ENCODE data around the gene CDKN2B.
A peak's percentile ranks its signal among the peaks of the same experiment; 100 is the strongest.
"Not testable (repeated sequence)": the region's sequence is repeated elsewhere in the genome, so short reads cannot be mapped to it uniquely, and the experiment has no call there.

Gene CDKN2B, protein sequence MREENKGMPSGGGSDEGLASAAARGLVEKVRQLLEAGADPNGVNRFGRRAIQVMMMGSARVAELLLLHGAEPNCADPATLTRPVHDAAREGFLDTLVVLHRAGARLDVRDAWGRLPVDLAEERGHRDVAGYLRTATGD

DNA sequence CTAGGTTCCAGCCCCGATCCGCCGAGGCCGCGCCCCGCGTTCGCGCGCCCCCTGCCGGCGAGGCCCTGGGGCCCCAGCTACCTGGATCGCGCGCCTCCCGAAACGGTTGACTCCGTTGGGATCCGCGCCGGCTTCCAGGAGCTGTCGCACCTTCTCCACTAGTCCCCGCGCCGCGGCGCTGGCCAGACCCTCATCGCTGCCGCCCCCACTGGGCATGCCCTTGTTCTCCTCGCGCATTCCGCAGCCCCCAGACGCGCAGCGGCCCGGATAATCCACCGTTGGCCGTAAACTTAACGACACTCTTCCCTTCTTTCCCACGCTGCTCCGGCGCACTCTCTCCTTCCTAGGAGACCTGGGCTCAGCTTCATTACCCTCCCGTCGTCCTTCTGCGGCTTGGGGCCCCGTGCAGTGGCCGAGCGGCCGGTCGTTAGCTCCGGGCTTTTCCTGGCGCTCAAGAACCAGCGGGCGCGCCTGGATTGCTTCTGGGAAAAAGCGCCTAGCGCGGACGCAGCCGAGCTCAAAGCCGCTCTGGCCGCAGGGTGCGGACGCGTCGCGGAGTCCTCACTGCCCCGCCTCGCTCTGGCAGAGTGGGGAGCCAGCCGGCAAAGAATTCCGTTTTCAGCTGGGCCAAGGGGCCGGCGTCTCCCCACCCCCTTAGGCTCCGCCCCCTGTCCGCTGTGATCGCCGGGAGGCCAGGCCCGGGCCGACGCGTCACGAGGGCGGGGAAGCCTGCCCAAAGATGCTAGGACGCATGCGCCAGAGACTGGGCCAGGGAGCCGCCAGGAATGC is at the start of gene CDKN2B:
TSS of gene CDKN2B (minus strand) at position 589 of the 789 bp plus-strand sequence. CDS start at position 237, 352 bp downstream.
- DNase-seq (ENCODE audit: low read depth) = peak; percentile 97

DNA sequence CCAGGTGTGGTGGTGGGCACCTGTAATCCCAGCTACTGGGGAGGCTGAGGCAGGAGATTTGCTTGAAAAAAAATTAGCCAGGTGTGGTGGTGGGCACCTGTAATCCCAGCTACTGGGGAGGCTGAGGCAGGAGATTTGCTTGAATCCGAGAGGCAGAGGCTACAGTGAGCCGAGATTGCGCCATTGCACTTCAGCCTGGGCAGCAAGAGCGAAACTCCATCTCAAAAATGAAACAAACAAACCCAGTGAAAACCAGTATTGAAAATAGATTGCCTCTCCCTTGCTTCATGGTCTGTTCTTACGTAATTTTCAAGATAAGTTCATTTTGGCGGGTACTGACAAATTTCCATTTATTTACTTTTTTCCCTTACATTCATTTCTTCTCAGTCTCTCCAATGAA is 48.9 kb upstream of the CDKN2B start:
- DNase-seq (ENCODE audit: low read depth) = not testable (repeated sequence)

DNA sequence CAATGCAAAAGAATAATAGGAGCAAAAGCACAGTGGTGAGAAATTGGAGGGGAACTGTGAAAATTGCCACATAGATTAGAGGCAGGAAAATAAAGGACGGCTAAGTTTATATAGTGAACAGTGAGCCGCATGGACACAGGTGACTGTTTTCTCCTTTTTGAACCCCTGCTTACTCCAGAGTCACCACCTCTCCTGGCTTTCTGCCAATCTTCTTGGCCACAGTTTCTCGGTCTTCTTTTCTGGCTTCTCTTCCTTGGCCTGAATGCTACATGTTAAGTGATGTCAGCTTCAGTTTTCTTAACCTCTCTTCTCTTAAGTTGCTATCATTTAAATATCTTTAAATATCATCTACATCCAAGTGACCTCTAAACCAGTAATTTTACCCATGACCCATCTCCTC is 47.3 kb upstream of the CDKN2B start:
- DNase-seq (ENCODE audit: low read depth) = no peak

DNA sequence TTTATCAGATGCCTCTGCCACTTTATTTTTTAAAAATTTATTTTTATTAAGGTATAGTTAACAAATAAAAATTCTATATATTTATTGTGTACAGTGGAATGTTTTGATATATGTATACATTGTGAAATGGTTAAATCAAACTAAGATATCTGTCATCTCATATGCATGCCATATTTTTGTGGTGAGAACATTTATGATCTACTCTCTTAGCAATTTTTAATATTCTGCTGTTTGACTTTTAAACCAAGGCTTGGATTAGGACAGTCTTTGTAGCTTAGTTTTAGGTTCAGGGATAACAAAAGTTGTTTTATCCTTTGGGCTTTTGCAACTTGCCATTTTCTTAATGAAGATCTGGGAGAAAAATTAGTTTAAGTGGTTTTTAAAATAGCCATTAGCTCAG is 46.0 kb upstream of the CDKN2B start:
- DNase-seq (ENCODE audit: low read depth) = no peak

DNA sequence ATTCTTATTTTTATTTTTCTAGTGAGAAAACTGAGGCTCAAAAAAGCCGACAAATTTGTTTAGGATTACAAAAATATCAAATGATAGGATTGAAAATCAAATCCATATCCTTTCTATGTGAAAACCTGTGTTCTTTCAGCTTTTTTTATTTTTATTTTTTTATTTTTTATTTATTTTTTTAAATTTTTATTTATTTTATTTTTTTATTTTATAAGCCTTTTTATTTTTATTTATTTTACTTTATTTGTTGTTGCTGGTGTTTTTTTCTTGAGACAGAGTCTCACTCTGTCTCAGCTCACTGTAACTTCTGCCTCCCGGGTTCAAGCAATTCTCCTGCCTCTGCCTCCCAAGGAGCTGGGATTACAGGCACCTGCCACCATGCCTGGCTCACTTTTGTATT is 45.4 kb upstream of the CDKN2B start:
- DNase-seq (ENCODE audit: low read depth) = no peak

DNA sequence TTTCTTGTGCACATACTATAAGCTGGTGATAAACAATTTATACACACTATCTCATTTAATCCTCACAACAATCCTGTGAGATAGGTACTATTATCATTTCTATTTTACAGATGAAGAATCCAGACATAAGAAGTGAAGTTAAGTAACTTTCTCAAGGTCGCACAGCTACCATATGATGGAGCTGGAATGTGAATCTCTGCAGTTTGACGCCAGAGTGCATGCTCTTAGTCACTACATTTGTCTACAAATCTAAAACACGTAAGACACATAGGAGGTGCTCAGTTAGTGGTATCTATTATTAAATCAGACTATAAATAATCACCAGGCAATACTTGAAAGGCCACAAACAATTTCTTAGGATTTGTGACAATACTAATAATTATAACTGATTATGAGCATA is 45.0 kb upstream of the CDKN2B start:
- DNase-seq (ENCODE audit: low read depth) = no peak

DNA sequence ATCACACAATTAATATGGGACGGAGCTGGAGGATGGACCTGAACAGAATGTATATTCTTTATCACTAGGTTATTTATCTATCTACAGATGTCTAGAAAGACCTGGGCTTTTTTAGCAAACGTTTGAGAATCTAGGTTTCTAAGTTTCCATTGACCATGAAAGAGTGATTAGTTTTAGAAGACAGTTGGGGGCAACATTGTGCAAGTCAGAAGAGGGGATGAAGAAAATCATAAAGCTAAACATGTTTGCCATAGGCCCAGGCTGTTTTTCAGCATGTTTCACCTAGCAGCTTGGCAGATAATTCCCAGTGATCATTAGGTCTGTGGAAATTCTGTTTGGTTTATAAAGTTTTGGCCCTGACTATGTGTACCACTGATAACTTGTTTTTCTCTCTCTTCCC is 44.1 kb upstream of the CDKN2B start:
- no peak for DNase-seq (ENCODE audit: low read depth)

DNA sequence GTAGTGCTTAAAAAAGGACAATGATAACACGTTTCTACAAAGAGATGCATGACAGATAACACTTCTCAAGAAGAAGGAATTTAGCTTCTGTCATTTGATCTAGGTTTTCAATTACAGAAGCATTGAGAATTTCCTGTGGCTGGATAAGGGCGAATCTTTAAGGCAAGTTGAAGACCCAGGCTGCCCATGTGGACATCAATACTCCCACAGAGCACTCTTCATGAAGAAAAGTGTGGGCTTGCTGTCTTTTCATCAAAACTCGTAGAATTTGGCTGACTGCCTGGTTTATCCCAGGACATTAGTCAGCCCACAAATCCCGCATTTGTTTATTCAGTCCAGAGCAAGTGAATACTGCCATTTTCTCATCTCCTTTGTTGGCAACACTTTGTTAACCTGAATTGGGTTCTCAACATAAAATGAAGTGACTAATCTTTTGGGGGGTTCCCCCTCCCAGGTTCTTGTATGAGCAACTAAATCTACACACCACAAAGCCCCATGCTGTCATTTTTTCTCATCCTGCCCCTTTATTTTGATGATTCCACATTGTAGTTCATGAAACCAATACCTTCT is 43.4 kb upstream of the CDKN2B start:
- DNase-seq (ENCODE audit: low read depth) = peak; percentile 75

DNA sequence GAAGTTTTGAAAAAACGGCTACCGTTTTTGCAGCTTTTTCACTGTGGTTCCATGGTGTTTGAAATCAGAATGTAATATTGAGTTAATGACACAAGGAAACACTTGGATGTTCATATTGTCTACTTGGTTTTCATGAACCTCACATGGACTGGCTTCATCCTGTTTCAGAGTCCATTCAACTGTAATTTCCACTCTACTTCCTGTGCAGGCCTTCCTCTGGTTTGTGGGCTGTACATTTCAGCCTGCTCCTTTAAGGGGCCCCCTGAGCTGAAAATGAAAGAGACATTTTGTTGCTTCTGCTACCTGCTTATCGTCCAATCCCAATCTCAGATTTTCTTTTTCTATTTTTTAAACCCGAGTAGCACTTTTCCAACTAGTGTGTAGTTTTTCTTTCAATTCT is 41.8 kb upstream of the CDKN2B start:
- DNase-seq (ENCODE audit: low read depth) = no peak

DNA sequence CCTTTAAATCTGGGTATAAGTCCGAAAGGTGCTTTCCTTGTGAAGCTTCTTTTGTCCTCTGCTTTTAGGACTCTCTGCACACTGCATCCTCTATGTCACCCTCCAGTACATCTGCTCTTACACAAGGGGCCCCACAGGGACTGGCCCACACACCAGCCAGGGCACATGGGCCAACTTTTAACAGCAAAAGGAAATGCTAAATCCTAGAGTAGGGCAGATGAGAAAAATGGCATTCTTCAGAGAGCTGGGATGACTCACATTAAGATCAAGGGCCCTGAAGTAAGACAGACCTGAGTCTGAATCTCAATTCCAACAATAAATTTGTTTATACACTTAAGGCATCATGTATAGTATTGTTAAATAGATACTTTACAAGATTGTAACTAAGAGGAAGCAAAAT is 40.3 kb upstream of the CDKN2B start:
- peak; percentile 81 for DNase-seq (ENCODE audit: low read depth)

DNA sequence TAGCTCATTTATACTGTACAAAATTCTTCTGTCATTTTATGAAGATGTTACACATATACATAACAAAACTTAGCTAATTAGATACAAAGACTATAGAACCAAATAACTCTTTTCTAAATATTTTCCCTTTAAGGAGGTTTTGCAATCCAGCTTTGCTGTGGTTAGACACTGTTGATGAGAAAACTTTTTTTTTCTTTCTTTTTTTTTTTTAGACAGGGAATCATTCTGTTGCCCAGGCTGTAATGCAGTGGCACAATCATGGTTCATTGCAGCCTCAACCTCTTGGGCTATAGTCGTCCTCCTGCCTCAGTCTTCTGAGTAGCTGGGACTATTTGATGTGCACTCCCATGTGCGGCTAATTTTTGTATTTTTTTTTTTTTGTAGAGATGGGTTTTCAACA is 38.5 kb upstream of the CDKN2B start:
- peak; percentile 21 for DNase-seq (ENCODE audit: low read depth)

DNA sequence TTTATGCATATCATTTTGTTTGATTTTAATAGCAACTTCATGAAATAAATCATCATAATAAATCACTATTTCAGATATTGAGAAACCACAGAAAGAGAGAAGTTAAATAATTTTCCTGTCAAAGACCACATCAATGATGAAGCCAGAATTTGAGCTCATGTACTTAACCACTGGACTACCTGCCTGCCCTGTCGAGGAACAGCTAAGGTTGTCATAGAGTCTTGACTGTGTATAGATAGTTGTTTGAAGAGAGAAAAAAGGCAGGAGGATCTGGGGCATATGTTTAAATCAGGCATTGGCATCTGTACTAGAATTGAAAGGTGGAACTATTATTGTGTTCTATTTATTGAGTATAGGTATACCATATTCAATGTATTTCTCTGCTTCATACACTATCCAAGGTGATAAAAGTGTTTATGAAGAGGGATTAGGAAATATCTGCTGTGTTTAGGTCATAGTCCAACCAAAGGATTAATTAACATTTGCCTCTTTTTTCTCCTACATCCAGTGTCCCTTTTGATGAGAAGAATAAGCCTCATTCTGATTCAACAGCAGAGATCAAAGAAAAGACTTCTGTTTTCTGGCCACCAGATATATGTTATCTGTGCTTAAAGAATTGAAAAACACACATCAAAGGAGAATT is 37.3 kb upstream of the CDKN2B start:
- no peak for DNase-seq (ENCODE audit: low read depth)

DNA sequence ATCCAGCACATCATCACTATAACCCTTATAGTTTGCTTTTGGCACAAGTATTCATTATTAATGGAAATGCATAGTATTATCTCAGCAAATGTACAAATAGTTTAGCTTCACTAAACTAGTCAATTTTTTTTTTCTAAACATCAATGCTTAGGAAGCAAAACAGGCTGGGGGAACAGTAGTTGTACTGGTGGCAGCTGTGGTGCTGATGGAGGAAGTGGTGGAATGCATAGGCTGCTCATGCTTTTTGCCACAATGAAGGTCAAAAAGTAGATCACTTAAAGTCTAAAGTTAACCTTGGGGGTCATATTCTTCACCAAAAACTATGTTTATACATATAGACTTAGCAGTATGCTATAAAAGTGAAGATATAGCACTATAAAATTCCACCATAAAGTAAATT is 36.3 kb upstream of the CDKN2B start:
- DNase-seq (ENCODE audit: low read depth) = no peak

DNA sequence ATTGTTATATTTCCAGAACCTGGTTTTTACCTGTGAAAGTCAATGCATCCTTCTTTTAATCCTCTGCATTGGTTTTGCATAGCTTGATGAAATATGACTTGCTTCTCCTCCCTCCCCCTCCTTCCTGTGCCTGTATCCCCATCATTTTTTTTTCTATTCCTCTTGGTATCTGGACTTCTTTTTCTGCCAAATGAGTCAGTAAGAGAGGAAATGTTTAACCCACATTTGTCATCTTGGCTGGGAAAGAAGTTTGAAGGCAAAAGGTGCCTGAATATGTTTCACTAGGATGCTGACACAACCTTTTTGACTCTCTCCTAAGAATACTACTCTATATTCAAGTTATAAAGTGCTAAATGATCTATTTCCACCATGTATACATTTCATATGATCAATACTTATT is 35.5 kb upstream of the CDKN2B start:
- DNase-seq (ENCODE audit: low read depth) = peak; percentile 64

DNA sequence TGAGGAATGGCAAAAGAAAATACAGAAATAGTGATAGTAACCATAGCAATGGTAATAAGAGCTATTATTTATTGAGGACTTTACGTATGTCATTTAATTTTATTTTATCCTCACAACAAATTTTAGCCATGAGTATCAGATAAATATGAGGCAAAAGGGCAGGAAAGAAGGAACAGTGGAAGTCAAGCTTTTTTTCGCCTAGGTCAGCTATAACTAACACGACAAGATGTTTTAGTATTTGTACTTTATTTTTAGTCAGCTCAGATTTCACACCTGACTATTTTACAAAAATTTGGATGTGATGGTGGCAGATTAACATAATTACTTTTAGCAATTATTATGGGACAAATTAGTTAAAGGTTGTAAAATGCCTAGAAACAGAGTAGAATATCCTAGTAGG is 34.8 kb upstream of the CDKN2B start:
- DNase-seq (ENCODE audit: low read depth) = no peak

DNA sequence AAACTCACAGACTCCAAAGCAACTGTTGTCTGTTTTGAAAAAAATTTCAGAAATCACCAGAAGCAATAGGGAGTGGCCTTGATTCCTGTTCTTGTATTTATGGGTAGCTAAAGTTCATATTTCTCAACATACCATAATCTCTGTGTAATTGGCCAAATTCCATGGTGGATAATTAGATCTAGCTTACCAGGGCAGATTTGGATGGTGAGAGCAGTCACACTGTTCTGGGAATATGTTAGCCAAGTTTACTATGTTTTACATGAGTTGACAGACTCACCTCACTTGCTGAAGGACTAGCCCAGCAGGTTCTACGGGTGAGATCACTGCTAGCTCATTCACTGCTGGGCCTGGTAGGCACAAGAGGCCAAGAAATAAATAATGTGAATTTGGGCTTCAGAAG is 32.7 kb upstream of the CDKN2B start:
- peak; percentile 58 for DNase-seq (ENCODE audit: low read depth)

DNA sequence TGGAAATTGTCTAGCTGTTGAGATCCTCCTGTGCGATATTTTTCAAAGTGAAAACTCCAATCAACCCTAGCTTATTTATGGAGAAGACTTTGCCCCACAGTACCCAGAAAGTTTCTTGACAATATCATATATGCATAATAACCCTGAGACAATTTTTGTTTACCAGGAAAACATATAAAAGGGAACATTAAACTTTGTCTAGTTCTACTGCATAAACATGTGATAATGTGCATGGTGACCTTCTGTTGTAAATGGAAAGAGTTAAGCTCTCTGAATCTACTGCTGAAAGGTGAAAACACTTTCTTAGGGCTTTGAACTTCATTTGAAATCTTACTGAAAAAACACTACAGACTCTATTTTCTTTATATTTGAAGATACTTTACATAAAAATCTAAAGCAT is 32.2 kb upstream of the CDKN2B start:
- no peak for DNase-seq (ENCODE audit: low read depth)

DNA sequence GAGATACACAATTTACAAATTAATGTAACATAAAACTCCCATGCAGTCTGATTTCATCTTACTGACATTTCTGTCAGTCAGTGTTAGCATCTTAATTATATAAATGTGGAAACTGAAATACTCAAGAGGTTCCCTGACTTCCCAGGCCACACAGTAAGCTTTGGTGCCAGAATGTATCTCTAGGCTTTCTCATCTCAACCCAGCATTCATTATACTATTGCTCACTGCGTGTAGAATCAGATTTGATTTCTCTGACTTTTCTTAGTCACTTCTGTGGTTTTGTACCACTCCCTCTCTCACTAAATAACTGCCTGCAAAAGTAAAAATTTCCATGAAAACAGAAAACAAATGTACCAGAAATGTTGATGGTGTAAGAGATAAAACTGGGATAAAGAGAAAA is 31.7 kb upstream of the CDKN2B start:
- DNase-seq (ENCODE audit: low read depth) = peak; percentile 65

DNA sequence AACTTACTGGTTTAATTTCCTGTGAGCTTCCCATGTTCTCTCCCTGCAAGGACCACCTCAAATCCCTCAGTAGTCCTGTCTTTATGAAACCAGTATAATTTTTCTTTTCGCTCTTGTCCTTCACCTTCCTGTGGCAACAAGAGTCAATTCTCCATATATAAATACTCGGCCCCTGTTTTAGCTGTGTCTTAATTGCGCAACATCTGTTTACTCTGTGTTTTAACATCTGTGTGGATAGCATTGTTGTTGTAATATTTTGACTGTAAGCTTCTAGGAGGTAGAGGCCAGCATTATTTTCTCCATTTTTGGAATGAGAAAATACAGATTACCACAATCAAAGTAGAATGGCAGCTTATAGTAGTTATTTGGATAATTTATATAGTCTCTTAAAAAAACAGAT is 30.2 kb upstream of the CDKN2B start:
- peak; percentile 27 for DNase-seq (ENCODE audit: low read depth)

DNA sequence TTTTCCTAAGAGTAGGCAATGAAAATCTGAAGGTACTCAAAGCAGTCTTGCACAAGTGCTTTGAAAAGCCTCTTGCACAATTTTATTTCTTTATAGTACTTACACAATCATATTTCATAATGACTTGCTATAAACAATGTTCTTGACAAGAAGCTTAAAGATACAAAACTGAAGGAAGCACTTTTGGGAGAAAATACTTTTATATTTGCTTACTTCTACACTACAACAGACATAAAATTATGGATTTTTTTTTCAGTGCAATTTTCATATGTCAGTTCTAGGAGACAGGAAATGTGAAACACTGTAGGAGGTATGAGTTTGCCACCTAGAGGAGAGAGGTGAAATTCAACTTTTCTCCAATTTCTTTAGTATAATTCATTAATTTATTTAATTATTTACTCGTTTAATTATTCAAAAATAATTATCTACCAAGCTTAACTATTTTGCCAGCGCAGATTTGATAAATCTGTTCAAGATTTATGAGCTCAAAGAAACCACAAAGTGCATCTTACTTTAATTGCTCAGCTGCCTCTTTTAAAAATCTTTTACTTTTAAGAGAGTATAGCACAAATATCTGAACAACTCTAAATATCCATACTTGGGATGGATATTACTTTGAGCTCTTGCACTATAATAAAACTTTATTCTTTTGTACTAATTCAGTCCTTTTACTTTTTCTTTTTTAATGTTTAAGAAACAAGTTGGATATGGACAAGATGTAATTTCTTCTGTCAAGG is 29.0 kb upstream of the CDKN2B start:
- peak; percentile 83 for DNase-seq (ENCODE audit: low read depth)

DNA sequence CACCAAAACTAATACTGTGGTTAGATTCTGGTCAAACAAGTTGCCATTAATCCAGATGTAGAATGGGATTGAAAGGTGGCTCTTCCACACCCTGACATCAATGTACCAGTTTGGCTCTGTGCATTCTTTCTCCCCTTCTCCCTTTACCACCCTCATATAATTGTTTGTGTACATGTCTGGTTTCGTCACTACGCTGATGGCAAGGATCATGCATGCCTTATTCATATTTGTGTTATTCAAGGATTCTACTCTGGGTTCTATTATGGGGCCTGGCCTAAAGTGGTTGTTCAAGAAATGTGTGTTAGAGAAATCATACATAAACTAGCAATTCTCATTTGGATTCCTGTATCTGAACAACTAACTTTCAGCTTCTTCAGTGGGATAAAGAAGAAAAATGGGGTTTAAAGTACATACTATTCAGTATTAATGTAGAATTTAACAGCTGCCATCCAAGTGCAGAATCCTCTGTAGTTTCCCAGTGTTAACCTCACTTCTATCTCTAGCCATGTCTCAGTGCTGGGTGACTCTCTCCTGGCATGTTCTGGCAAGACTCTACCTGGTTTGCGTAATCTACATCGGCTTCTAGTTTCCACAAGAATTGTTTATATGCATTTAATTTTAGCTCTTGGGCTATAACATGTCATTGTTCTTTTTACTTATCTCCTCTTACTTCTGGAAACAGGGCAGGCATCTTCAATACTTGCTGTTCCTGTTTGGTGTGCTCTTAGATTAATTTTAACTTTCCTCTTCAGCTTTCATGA is 27.9 kb upstream of the CDKN2B start:
- DNase-seq (ENCODE audit: low read depth) = peak; percentile 71

DNA sequence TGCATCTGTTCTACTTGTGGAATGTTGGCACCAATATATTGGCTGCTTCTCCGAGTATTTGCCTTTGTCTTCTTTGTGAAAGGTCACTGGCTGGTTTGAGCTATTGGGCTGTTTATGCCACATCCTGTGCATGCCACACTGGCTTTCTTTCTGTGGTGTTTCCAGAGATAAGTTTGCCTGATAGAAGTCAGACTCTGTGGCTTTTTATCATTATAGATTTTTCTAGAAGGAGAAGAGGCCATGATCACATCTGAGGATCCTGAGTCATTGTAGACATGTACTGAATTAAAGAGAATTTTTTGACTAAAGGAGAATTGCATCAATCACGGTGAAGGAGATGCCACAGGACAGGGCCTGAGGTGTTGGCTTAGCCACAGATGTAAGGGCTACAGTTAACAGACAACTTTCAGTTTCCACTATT is 26.5 kb upstream of the CDKN2B start:
- peak; percentile 30 for DNase-seq (ENCODE audit: low read depth)
